Calu3 (cell line): Measurements from ENCODE around the gene CCDC141. TPM values are rescaled to one million over a fixed set of nuclear protein-coding genes. Genes with fewer than 3 reads are reported as not detected.
"Not testable (repeated sequence)": the region's sequence is repeated elsewhere in the genome, so short reads cannot be mapped to it uniquely, and the experiment has no call there.

Source experiments
- BruUV-seq: library from RNA; stranded (reverse); fragments of 400-500 nt; replicated peaks from 2 replicates; lab custom pipeline; 2021; lab: Mats Ljungman, UMichigan
- CTCF ChIA-PET: fragments of 300-600 bp; sonication (Branson Sonifier 250); formaldehyde crosslinking; loops from one replicate; lab custom pipeline; 2022; ENCODE audit warnings: antibody characterized with exemption; lab: Charles Lee
- DNase-seq: peaks from one replicate; pipeline ENCODE4 v3.0.0; 2022
- H3K27ac Mint-ChIP-seq: one replicate; pipeline ENCODE4 v1.8.0; 2022; ENCODE audit warnings: mixed read lengths; ENCODE audit not compliant: unreplicated experiment
- H3K27me3 Mint-ChIP-seq: one replicate; pipeline ENCODE4 v1.8.0; 2022; ENCODE audit warnings: mixed read lengths; ENCODE audit not compliant: unreplicated experiment
- H3K36me3 Mint-ChIP-seq: one replicate; pipeline ENCODE4 v1.8.0; 2022; ENCODE audit warnings: mild to moderate bottlenecking, moderate library complexity, mixed read lengths; ENCODE audit not compliant: insufficient read depth, unreplicated experiment
- H3K4me1 Mint-ChIP-seq: one replicate; pipeline ENCODE4 v1.8.0; 2022; ENCODE audit warnings: mild to moderate bottlenecking, low read depth, mixed read lengths; ENCODE audit not compliant: unreplicated experiment
- H3K4me3 Mint-ChIP-seq: one replicate; pipeline ENCODE4 v1.8.0; 2022; ENCODE audit warnings: mild to moderate bottlenecking, low read depth, moderate library complexity, mixed read lengths; ENCODE audit not compliant: unreplicated experiment
- H3K9me3 Mint-ChIP-seq: one replicate; pipeline ENCODE4 v1.8.0; 2022; ENCODE audit warnings: low read depth, mixed read lengths; ENCODE audit not compliant: unreplicated experiment
- CTCF ChIP-seq: fragments of 200-600 bp; IDR thresholded peaks from one replicate; pipeline ENCODE4 v1.8.0; 2022; ENCODE audit warnings: antibody characterized with exemption; ENCODE audit not compliant: unreplicated experiment
- intact Hi-C: fragments of 100-400 bp; cut with micrococcal nuclease; formaldehyde crosslinking; loops from one replicate; pipeline ENCODE4 v1.10.0; 2022; ENCODE audit not compliant: unreplicated experiment
- total RNA-seq: library from RNA; stranded (reverse); gene quantifications from 2 replicates; pipeline ENCODE4 v1.2.3, GENCODE V29; 2022

CCDC141 gene
- total RNA-seq, 1 experiment from 2014 or later: 0.07 TPM

GRCh38 chr2:179049203-179049545, 763 bp downstream of the CCDC141 start:
- CTCF ChIA-PET: no interaction called here
- no peak for TF ChIP-seq CTCF
- no peak overlapping the region for H3K4me3 Mint-ChIP-seq

GRCh38 chr2:179048099-179048498, 1.8 kb downstream of the CCDC141 start:
- no peaks in the 10 kb centered on the region for H3K9me3 Mint-ChIP-seq
- intact Hi-C loops: no loop called here
- no peak for TF ChIP-seq CTCF
- H3K27ac Mint-ChIP-seq: no peak overlapping the region
- H3K27me3 Mint-ChIP-seq: no peaks in the 10 kb centered on the region
- no peak for DNase-seq
- H3K4me3 Mint-ChIP-seq: no peak overlapping the region
- BruUV-seq: no TSS peak
- CTCF ChIA-PET: no interaction called here
- H3K4me1 Mint-ChIP-seq: peaks cover 17% of the 10 kb centered on the region
- H3K36me3 Mint-ChIP-seq: no peaks in the 10 kb centered on the region

More at GRCh38 chr2:179049203-179049545, 763 bp downstream of the CCDC141 start:
- BruUV-seq: no TSS peak
- no peaks in the 10 kb centered on the region for H3K9me3 Mint-ChIP-seq
- H3K27ac Mint-ChIP-seq: no peak overlapping the region
- H3K36me3 Mint-ChIP-seq: no peaks in the 10 kb centered on the region
- H3K4me1 Mint-ChIP-seq: peaks cover 6% of the 10 kb centered on the region
- no peak for DNase-seq
- intact Hi-C loops: no loop called here
- H3K27me3 Mint-ChIP-seq: no peaks in the 10 kb centered on the region

- DNase-seq, H3K9me3 Mint-ChIP-seq, H3K27ac Mint-ChIP-seq, CTCF ChIA-PET, H3K4me3 Mint-ChIP-seq, BruUV-seq, H3K27me3 Mint-ChIP-seq, intact Hi-C loops, H3K36me3 Mint-ChIP-seq: not testable (repeated sequence)
- peaks cover 17% of the 10 kb centered on the region for H3K4me1 Mint-ChIP-seq
Observed at GRCh38 chr2:179045602-179046001, 4.3 kb downstream of the CCDC141 start.

GRCh38 chr2:179044500-179044899, 5.4 kb downstream of the CCDC141 start:
- no TSS peak for BruUV-seq
- CTCF ChIA-PET: no interaction called here
- intact Hi-C loops: no loop called here
- Mint-ChIP-seq H3K9me3 (no peaks in the 10 kb centered on the region), H3K27me3 (peaks cover 8% of the 10 kb centered on the region), H3K36me3 (no peaks in the 10 kb centered on the region), H3K4me3 (no peak overlapping the region), H3K27ac (no peak overlapping the region), H3K4me1 (peaks cover 17% of the 10 kb centered on the region)
- DNase-seq: no peak
- no peak for TF ChIP-seq CTCF

GRCh38 chr2:179037807-179038206, 12.1 kb downstream of the CCDC141 start:
- intact Hi-C loops: no loop called here
- TF ChIP-seq CTCF: no peak
- peaks cover 10% of the 10 kb centered on the region for H3K4me1 Mint-ChIP-seq
- DNase-seq: no peak
- no peaks in the 10 kb centered on the region for H3K36me3 Mint-ChIP-seq
- peaks cover 8% of the 10 kb centered on the region for H3K27me3 Mint-ChIP-seq
- CTCF ChIA-PET: no interaction called here
- H3K4me3 Mint-ChIP-seq: no peak overlapping the region
- BruUV-seq: no TSS peak
- no peak overlapping the region for H3K27ac Mint-ChIP-seq
- H3K9me3 Mint-ChIP-seq: no peaks in the 10 kb centered on the region
